ENCODE measurements around the gene RABEPK.
A peak's percentile ranks its signal among the peaks of the same experiment; 100 is the strongest.
"Not testable (repeated sequence)": the region's sequence is repeated elsewhere in the genome, so short reads cannot be mapped to it uniquely, and the experiment has no call there.

RABEPK gene

DNA sequence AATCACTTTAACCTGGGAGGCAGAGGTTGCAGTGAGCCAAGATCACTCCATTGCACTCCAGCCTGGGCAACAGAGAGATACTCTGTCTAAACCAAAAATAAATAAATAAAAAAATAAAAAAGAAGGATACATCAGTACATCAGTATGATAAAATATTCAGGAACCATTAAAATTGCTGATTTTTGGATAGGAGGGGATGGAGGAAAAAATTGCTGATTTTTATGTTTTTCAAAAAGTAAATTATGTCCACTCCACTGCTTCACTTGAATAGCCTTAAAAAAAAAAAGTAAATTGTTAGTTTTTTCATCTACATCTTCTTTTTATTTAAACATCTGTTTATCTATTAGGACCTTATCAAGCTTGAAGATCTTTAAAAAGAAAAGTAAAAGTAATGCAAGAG is 53.9 kb downstream of the RABEPK start:
- no peak for DNase-seq

DNA sequence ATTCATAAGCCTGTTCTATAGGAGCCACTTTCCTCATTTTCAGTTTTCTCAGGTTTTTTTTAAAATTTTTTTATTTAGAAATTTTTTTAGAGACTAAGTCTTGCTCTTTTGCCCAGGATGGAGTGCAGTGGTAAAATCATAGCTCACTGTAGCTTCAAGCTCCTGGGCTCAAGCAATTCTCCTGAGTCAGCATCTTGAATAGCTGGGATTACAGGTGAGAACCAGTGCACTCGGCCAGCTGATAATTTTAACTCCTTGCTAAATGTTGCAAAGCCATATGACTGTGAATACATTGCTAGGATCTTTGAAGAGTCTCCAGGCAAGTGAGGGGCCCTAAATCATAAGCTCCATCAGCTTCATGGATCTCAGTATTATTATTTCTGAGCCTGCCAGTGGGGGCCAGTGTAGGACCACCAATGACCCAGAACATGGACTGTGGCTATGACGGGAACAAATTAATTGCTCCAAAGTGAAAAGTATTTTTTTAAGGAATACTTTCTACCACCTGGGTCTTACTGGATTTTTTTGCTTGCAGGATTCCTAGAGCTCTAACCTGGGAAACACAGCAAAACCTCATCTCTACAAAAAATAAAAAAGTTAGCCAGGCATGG is 55.5 kb downstream of the RABEPK start:
- DNase-seq: no peak

DNA sequence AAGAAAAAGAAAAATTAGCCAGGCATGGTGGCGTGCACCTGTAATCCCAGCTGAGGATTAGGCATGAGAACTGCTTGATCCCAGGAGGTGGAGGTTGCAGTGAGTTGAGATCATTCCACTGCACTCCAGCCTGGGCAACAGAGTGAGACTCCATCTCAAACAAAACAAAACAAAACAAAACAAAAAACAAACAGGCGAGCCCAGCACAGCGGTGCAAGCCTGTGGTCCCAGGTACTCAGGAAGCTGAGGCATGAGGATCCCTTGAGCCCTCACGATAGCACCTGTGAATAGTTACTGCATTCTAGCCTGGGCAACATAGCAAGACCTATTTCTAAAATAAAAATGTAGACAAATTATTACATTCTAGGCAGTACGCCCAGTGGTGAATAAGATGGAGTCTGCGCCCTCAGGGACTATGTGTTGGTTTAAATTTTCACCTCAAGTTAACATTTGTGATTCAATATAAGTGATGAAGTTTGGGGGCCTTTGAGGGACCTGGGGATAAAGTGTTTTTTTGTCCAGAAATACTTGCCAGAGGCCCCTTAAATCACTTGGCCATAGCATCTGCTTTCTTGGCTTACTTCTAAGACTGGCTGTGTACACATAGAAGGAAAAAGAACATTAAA is 57.9 kb downstream of the RABEPK start:
- DNase-seq: no peak

DNA sequence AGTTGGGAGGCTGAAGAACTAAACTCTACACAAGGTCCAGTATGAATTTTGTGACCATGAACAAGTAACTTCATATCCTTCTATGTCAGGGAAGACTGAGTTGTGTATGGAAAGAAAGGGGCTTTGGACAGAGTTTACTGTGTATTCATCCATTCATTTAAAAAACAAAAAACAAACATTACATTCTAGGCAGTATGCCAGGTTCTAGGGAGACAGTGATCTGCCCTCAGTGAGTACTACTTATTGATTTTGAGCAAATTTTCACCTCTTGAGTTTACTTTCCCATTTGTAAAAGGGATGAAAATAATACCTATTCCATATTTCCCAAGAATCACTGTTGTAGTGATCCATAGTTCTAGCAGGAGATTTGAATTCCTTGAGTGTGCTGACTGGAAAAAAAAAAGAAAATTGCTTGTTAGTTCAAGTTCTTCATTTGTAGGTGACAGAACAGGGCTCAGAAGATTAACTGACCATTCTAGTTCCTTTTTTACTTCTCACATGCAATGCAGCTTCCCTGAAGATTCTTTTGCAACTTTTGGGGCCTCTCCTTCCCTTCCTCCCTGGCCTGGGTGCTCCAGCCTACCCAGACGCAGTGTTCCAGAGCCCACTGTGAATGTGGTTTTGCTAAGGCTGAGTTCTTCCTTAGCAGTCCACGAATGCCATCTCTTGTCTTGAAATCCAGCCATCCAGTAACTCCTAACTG is 58.6 kb downstream of the RABEPK start:
- DNase-seq: no peak

DNA sequence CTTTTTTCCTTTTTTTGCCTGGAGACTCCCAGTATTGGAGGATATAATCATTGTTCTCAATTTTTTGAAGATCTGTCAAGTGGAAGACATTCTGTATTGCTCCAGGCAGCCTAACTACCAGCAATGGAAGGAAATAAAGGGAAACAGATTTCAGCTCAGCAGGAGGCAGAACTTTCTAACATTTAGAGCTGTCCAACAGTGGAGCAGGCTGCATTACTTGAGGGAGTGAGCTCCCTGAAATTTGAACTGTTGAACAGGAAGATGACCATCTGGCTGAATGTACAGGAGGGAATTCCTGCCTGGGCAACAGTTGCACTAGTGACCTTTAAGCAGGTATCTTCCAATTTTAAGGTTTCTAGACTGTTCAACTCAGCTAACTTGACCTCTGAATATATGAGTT is 60.2 kb downstream of the RABEPK start:
- no peak for DNase-seq

DNA sequence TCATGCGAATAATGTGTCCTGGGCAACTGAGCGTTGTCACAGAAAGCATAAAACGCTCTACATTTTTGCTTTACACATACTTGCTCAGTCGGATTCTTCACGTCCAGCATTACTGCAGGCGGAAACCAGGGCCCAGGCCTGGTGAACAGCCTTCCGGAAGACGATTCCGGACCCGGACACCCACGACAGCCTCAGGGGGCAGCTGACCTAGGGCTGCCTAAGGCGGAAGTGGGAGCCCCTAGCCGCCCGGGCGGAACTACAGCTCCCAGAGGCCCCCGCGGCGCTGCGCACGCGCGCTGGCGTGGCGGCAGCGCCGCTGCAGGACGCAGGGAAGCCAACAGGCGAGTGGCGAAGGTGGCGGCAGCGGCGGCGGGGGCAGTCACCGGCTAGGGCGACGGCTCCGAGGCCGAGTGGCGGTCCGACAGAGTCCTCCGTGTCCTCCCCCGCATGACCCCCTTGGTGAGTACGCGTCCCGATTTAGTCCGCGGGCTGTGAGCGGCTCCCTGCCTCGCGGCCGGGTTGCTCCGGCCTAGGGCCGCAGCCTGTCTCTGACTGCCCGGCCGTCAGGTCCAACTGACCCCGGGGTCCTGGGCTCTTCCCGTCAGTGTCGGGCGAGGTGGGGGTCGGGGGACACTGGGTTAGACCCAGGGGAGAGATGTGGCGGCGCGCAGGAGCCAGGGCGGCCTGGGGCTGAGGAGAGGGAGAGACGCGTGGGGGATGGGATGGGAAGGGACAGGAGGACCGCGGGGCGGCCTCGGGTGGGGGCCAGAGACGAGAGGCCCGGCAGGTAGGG is 61.4 kb downstream of the RABEPK start, which contains the start of gene GAPVD1:
GAPVD1 (plus strand) TSS at position 326 of the 793 bp plus-strand sequence. CDS start 37,096 bp downstream, outside the sequence.
- DNase-seq: peak; percentile 96

DNA sequence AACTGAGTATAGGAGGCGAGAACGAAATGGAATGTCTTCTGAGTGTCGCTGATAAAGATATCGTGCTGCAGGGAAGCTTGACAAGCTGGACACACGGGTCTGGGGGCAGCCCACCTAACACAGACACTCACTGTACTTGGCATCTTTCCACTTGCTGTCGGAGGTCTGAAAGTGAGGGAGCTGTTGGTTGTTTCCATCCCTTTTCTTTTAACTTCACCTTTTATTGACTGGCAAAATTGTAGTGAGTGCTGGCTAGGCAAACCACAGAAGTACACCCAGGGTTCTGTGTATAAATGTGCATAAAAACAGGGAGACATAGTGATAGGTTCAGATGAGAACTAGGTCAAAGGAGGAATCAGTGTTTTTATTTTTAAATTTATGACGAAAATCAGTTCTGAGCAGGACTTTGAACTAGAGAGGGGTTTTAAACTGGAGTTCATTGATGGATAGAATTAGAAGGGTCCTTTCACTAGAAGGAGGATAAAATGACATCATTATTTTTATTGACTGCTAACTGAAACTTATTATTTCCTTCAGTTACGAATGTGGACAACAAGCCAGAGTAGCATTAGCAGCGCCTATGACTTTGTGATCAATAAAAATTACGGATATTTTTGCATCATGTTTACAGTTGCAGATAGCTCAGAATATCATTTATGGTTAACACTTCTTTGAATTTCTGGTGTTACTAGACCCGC is 62.1 kb downstream of the RABEPK start:
- DNase-seq: no peak

DNA sequence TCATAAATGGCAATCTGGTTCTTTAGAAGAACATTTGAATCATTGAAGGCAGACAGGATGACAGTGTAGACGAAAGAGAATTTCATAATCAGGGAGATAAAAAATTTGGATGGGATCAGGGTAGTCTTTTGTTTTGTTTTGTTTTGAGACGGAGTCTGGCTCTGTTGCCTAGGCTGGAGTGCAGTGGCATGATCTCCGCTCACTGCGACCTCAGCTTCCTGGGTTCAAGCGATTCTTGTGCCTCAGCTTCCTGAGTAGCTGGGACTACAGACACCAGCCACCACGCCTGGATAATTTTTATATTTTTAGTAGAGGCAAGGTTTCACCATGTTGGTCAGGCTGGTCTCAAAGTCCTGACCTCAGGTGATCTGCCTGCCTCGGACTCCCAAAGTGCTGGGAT is 63.7 kb downstream of the RABEPK start:
- not testable (repeated sequence) for DNase-seq

DNA sequence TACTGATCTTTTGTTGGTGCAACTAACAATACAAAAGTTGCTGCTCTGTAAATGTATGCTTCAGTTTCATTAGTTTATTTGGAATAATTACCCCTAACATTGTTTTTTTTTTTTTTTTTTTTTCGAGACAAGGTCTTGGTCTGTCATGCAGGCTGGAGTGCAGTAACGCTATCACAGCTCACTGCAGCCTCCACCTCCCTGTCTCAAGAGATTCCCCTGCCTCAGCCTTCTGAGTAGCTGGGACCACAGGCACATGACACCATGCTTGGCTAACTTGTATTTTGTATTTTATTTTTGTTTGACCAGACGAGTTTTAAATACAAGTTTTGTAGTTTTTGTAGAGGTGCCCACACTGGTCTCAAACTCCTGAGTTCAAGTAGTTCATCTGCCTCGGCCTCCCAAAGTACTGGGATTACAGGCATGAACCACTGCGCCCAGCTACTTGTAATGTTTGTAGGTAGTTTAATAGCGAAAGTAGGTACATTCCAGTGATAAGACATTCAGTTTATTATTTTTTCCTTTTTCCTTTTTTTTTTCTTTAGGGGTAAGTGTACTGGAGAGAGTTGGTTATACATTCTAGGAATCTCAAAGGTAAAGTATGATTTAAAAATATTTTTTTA is 68.2 kb downstream of the RABEPK start:
- DNase-seq: no peak

DNA sequence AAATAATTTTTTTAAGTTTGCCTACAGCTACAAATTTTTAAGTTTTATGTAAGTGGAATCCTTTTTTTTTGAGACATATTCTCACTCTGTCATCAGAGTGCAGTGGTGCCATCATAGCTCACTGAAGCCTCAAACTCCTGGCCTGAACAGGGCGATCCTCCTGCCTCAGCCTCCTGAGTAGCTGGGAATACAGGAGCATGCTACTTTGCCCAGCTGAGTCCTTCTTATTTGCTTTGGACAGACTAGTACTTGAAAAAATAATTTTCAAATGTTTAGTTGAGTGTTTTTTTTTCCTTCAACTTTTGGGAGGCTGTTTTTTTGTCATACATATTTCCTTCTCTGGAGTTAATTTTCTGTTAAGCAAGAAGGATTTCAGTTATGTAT is 68.7 kb downstream of the RABEPK start:
- DNase-seq: no peak

DNA sequence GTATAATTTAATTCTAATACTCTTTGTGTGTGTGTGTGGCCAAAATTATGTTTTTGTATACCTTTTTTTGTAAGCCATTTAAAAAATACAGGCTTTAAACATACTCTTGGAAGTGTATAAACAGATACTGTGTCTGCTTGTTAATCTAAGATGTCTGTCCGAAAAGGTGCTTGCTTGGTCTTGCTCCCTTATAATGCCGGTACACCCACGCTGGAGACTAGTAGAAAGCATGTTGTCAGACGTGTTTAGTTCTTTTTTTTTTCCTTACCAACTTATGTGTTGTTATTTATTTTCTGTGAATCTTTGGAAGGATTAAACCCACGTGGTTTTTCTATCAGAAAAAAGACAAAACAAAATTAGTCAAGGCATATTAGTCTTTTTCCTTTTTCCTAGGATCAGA is 70.7 kb downstream of the RABEPK start:
- no peak for DNase-seq

DNA sequence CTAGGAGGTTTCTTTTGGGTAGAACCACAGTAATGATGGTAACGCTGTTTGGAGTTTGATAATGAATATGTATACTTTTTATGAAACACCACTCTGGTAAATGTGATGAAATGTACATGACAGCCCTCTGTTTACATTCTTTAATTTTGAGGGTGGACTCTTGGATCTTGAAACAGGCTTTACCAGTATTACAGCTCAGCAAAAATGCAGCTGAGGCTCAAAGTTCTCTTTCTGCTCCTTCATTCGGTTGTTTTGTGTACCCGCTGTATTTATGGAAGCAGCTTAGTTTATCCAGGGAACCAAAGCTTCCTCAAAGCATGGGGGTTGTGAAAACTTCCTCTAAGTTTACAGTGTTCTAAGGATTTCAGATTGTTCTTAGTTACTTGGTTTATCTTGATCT is 72.4 kb downstream of the RABEPK start:
- no peak for DNase-seq

DNA sequence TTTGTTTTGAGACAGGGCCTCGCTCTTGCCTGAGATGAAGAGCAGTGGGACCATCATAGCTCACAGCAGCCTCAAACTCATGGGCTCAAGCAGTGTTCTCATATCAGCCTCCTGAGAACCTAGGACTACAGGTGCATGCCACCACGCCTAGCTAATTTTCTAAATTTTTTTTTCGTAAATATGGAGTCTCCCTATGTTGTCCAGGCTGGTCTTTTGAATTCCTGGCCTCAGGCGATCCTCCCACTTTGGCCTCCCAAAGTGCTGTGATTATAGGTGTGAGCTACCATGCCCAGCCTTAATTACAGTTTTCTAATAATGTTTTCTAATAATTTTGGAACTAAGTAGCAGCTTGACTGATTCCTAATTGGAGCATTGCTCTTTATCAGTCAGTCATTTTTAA is 76.4 kb downstream of the RABEPK start:
- no peak for DNase-seq

DNA sequence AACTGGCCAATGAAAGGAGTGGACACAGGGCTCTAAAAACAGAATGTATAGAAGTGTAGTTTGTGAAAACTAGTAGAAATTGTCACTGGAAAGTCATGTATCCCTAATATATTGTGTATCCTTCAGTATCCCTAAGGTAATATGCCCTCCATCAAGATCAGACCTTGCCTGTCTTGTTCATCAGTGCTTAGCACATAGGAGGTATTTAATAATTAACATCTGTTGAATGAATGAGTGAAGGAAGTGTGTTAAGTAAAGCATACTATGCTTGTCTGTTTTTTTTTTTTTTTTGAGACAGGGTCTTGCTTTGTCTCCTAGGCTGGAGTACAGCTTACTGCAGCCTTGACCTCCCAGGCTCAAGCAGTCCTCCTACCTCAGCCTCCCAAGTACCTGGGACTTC is 77.1 kb downstream of the RABEPK start:
- no peak for DNase-seq

DNA sequence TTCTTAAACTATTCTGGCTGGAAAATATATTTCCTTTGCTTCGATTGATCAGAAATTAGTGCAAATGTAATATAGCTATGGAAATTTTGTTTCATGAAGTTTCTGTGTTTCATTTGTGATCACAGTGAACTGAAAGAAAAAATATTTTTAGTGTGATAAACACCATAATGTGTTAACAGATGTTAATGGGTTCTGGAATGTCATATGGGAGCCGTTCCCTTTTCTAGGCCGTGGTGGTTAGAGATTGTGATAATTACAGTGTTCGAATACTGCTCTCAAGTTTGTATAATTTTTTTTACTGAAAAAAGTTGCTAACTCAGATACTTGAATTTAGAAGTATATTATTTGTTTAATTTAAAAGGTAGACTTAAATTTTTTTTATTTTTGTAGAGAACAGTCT is 80.6 kb downstream of the RABEPK start:
- DNase-seq: no peak
